Activated CD8-positive, alpha-beta T cell treated with anti-CD3 and anti-CD28 coated beads for 36 hours (primary cell): ENCODE data around the gene UTP4. TPM values are rescaled to one million over a fixed set of nuclear protein-coding genes. Genes with fewer than 3 reads are reported as not detected.

ENCODE experiments used
- ATAC-seq: fragments of 200-7000 bp; cut with Tn5 transposase; one replicate; pipeline ENCODE4 v1.10.0; 2021; ENCODE audit warnings: mild to moderate bottlenecking, moderate library complexity
- CTCF ChIA-PET: fragments of 350-600 bp; sonication (Branson Sonifier 250); formaldehyde crosslinking; loops from one replicate; lab custom pipeline; 2021; ENCODE audit warnings: antibody characterized with exemption; lab: Charles Lee
- POLR2A ChIA-PET: fragments of 350-600 bp; sonication (Branson Sonifier 250); formaldehyde crosslinking; loops from one replicate; lab custom pipeline; 2021; ENCODE audit warnings: antibody characterized with exemption; lab: Charles Lee
- DNase-seq: peaks from one replicate; pipeline ENCODE4 v3.0.0-alpha.2; 2020
- H3K27ac Mint-ChIP-seq: one replicate; pipeline ENCODE4 v1.8.0; 2021; ENCODE audit warnings: mild to moderate bottlenecking, mixed read lengths
- H3K27me3 Mint-ChIP-seq: one replicate; pipeline ENCODE4 v1.8.0; 2021; ENCODE audit warnings: mixed read lengths
- H3K36me3 Mint-ChIP-seq: one replicate; pipeline ENCODE4 v1.8.0; 2021; ENCODE audit warnings: low read depth, mixed read lengths
- H3K4me1 Mint-ChIP-seq: one replicate; pipeline ENCODE4 v1.8.0; 2021; ENCODE audit warnings: low read depth, mixed read lengths
- H3K4me3 Mint-ChIP-seq: one replicate; pipeline ENCODE4 v1.8.0; 2021; ENCODE audit warnings: mild to moderate bottlenecking, moderate library complexity, mixed read lengths
- H3K9me3 Mint-ChIP-seq: one replicate; pipeline ENCODE4 v1.8.0; 2021; ENCODE audit warnings: mixed read lengths
- intact Hi-C: fragments of 100-400 bp; cut with micrococcal nuclease; formaldehyde crosslinking; loops from one replicate; pipeline ENCODE4 v1.10.0; 2022
- total RNA-seq, 2 experiments: library from RNA; stranded (reverse); gene quantifications; one replicate each; pipeline ENCODE4 v1.2.3, GENCODE V29; 2021
- TF ChIP-seq, protein P1 (sequence below): fragments of 200-600 bp; IDR thresholded peaks from one replicate; pipeline ENCODE4 v1.8.0; 2022; ENCODE audit warnings: antibody characterized with exemption, mild to moderate bottlenecking

Gene UTP4
- total RNA-seq = 100 to 1,000 TPM; 112 to 121 TPM

GRCh38 chr16:69132424-69133252 lies at the start of gene UTP4, which contains the start of gene CHTF8:
UTP4 (plus strand) TSS chr16:69132649; CDS start chr16:69133460, 811 bp downstream.
CHTF8 (minus strand) TSS chr16:69132588; CDS start chr16:69121458, 11,130 bp downstream.
- POLR2A ChIA-PET = interaction anchor here (0.6 to 3.2 kb wide), 18 partner anchors 9 to 286 kb away, joined by 3 to 21 read pairs (median 4); partner anchors contain the start of genes HAS3 and SNTB2
- Mint-ChIP-seq H3K36me3 (peaks cover 51% of the 10 kb centered on the region), H3K27ac (peak within 1 kb of the TSS; percentile 93)

GRCh38 chr16:69083306-69083941 lies 49.0 kb upstream of the UTP4 start:
- TF ChIP-seq, protein P1, sequence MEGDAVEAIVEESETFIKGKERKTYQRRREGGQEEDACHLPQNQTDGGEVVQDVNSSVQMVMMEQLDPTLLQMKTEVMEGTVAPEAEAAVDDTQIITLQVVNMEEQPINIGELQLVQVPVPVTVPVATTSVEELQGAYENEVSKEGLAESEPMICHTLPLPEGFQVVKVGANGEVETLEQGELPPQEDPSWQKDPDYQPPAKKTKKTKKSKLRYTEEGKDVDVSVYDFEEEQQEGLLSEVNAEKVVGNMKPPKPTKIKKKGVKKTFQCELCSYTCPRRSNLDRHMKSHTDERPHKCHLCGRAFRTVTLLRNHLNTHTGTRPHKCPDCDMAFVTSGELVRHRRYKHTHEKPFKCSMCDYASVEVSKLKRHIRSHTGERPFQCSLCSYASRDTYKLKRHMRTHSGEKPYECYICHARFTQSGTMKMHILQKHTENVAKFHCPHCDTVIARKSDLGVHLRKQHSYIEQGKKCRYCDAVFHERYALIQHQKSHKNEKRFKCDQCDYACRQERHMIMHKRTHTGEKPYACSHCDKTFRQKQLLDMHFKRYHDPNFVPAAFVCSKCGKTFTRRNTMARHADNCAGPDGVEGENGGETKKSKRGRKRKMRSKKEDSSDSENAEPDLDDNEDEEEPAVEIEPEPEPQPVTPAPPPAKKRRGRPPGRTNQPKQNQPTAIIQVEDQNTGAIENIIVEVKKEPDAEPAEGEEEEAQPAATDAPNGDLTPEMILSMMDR = no peak
- H3K27ac Mint-ChIP-seq = no peak overlapping the region
- no peaks in the 10 kb centered on the region for H3K9me3 Mint-ChIP-seq
- ATAC-seq = no peak
- no peak for DNase-seq
- H3K27me3 Mint-ChIP-seq = no peaks in the 10 kb centered on the region
- intact Hi-C loops = no loop called here
- ChIA-PET POLR2A (interaction anchor here (0.6 kb wide), 1 partner anchor 113 kb away, joined by 4 read pairs; no protein-coding TSS in a partner anchor), CTCF (interaction anchor here (1.8 kb wide), 1 partner anchor 41 kb away, joined by 6 read pairs; no protein-coding TSS in a partner anchor)
- peaks cover 10% of the 10 kb centered on the region for H3K36me3 Mint-ChIP-seq
- no peak overlapping the region for H3K4me3 Mint-ChIP-seq
- peaks cover under 1% of the 10 kb centered on the region for H3K4me1 Mint-ChIP-seq

More at GRCh38 chr16:69132424-69133252, at the start of gene UTP4, which contains the start of gene CHTF8:
- ATAC-seq (peak; percentile 92), DNase-seq (peak; percentile 91)
- intact Hi-C loops = loop anchor here (5.0 kb wide), 1 partner anchor 290 kb away; the partner anchor contains the start of gene TANGO6
- peaks cover 51% of the 10 kb centered on the region for H3K4me1 Mint-ChIP-seq
- H3K4me3 Mint-ChIP-seq = peak within 1 kb of the TSS; percentile 88
- no peaks in the 10 kb centered on the region for H3K27me3 Mint-ChIP-seq
- CTCF ChIA-PET = interaction anchor here (1.0 to 2.6 kb wide), 5 partner anchors 8 to 56 kb away, joined by 3 to 17 read pairs (median 4); no protein-coding TSS in a partner anchor
- no peaks in the 10 kb centered on the region for H3K9me3 Mint-ChIP-seq
- TF ChIP-seq, protein P1 = no peak

DNA sequence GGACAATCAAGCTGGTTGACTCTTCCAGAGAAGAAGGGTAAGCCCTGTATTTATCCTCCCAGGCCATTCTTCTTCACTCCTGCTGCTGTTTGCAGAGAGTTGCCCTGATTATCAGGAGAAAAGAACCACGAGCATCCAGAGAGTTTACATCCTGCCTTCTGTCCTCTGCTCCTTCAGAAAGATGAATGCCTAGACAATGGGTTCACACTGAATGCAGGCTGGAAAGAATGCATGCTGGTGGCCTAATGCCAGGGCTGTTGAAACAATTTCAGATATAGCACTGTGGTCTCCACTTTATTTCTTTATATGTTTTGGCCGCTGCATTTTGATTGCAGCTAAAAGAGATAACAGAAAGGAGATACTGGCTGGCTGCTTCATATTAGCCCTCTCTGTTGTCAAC lies 48.2 kb upstream of the UTP4 start:
- Mint-ChIP-seq H3K4me1 (peaks cover 9% of the 10 kb centered on the region), H3K27ac (no peak overlapping the region), H3K4me3 (no peak overlapping the region), H3K27me3 (no peaks in the 10 kb centered on the region), H3K36me3 (peaks cover 10% of the 10 kb centered on the region), H3K9me3 (no peaks in the 10 kb centered on the region)
- ChIA-PET CTCF (interaction anchor here (1.8 kb wide), 1 partner anchor 40 kb away, joined by 6 read pairs; no protein-coding TSS in a partner anchor), POLR2A (interaction anchor here (0.6 kb wide), 1 partner anchor 114 kb away, joined by 4 read pairs; no protein-coding TSS in a partner anchor)
- DNase-seq (no peak), ATAC-seq (no peak)
- TF ChIP-seq, protein P1 = no peak
- intact Hi-C loops = no loop called here

DNA sequence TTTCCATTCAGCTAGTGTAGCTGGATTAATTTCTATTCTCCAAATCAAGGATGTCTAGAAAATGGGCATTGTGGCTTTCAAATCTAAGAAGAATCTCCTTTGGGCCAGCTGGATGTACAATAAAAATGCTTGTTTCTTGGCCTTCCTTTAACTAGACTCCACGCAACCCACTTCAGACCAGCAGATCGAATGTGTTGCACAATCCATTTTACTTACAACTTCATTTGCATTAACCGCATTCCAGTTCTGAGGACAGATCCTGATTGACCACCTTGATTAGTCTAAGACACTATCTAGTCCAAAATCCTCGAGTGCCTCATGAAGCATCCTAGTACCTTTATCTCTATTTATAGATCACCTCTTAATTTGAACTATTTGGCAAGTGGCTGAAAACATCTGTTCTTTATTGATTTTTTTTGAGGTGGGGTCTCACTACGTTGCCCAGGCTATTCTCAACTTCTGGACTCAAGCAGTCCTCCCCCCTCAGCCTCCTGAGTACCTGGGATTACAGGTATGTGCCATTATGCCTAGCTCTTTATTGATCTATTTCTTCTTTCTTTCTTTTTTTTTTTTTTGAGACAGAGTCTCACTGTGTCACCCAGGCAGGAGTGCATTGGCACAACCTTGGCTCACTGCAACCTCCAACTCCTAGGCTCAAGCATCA lies 47.3 kb upstream of the UTP4 start:
- ATAC-seq (no peak), DNase-seq (no peak)
- Mint-ChIP-seq H3K27me3 (no peaks in the 10 kb centered on the region), H3K27ac (no peak overlapping the region), H3K9me3 (no peaks in the 10 kb centered on the region), H3K4me3 (no peak overlapping the region), H3K36me3 (peaks cover 10% of the 10 kb centered on the region), H3K4me1 (peaks cover 11% of the 10 kb centered on the region)
- ChIA-PET CTCF (interaction anchor here (0.7 to 1.8 kb wide), 2 partner anchors 39 to 598 kb away, joined by 3 to 6 read pairs; no protein-coding TSS in a partner anchor), POLR2A (no interaction called here)
- TF ChIP-seq, protein P1 = no peak
- intact Hi-C loops = no loop called here
